NCI-H187 (cell line): ENCODE measurements around the gene GSX2.
"Not testable (repeated sequence)": the region's sequence is repeated elsewhere in the genome, so short reads cannot be mapped to it uniquely, and the experiment has no call there.

Experiments
- DNase-seq, 2 experiments: peaks; one replicate each; lab custom pipeline; 2025; lab: John Stamatoyannopoulos, UW

The GSX2 gene

DNA sequence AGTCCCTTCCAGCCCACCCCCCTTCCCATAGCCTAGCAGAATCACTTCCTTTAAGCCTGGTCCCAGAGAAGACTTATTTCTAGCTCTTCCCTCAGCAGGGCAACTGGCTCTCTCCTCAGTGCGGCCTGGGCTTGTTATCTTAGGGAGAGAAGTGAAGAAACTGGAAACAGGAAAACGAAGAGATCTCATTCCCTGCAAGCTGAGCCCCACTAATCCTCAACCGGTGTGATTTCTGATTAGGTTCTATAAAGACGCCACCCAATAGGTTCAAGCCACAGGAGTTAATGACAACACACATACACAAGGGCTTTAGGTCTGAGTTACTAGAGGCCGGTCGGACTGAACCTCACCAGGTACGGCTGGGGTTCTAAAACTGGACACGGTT is 3.2 kb downstream of the GSX2 start:
- no peak for DNase-seq

DNA sequence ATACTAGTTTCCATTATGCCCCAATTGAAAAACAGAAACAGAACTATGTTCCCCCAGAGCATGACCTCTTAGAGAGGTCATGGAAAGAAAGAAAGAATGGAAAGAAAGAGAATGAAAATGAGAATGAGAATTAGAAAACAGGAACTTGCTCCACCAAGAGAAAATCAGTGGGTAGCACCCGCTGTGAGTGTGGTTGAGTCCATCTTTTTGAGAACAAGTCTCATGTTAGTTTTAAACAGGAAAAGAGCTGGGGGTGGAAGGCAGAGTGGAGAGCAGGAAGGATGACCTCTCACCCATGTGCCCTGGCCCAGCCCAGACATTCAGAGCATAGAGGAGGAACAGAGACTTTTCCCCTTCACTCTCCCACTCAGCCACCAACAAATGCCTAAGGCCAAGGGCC is 4.9 kb downstream of the GSX2 start:
- DNase-seq, result no peak

DNA sequence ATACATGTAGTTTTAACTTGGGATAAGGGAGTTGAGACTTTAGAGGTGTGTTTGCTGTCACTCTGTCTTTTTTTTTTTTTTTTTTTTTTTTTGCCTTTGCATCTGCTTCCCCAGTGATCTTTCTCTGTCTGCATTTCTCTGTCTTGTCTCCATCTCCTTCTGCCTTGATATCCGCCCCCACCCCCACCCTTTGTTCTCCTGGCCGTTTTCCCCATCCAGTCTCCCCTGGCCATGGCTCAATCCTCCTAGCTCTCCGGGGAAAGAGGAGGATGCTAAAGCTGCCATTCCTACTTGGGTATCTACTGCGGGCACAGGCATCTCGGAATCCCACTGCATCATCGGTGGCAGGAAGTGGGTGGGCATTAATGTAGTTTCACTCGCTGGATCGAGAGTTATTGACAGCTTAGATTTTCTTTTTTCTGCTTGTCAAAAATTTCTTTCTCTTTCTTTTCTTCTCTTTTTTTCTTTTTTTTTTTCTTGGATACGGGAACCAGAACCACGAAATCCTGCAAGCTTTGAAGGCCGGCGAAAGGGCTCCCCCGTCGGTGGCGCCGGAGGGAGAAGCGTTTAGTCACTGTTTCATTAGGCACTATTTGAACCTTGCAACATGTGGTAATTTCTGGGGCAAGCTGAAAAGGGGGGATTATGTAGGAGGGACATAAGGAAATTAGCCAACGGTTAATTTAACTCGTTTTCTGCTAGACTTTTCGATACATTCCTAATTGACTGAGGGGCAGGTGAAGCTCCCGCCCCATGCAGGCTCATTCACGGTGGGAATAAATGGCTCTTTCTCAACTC is 8.2 kb downstream of the GSX2 start:
- DNase-seq, result no peak

DNA sequence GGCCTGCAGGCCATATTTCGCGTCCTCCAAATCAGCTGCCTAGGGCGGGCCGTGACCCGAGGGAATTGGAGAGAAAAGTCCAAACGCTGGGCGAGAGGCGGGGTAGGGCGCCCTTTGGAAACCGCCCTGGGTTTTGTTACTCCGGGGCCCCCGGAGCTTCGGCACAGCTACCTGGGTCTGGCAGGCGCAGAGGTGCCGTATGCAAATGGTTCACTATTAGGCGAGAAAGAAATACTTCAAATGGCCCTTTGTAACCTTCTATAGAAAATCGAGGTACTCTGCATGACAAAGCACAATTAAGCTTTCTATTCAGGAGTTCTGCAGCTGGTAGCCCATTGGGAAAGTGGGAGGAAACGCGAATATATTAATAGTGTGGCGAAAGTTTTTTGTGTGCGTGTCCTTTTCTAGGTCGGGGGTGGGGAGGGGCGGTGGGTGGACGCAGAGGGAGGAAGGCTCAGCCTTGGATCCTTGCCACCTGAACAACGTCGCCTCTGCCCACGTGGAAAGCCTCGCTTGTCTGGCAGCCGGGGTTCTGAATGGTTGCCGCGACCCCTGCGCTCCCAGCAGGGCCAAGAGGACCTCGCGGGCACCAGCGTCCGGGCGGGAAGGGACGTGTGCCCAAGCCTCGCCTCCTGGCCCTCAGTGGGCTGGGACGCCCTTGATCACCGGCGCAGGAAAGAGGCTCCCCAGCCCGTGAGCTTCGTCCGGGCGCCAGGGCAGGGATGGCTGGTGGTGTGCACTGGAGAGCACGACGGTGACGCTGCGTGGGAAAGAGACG is 9.5 kb downstream of the GSX2 start:
- no peak for DNase-seq

DNA sequence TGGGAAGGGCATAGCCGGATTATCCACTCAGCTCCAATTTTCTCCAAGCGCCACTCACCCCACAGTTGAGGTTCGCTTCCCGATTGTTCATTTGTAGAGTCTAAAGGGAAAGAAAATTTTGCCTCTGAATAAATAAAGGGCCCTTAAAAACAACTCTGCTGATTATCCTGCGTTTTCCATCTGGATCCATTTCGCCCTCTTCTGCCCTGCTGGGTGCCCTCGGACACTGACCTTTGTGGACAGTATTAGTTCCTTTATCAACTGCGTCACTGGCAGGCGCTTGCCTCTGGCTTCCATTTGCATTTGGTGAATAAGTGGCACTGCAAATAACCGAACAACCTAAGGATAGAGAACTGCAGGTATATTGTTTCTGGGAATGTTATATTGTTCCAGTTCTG is 10.1 kb downstream of the GSX2 start:
- no peak for DNase-seq

DNA sequence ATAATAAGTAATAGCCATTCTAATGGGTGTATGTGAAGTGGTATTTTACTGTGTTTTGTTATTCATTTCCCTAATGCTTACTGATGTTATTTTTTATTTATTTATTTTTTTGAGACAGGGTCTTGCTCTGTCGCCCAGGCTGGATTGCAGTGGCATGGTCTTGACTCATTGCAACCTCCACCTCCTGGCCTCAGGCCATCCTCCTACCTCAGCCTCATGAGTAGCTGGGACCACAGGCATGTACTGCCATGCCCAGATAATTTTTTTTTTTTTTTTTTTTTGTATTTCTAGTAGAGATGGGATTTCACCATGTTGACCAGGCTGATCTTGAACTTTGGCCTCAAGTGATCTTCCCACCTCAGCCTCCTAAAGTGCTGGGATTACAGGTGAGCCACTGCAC is 13.2 kb downstream of the GSX2 start:
- not testable (repeated sequence) for DNase-seq

DNA sequence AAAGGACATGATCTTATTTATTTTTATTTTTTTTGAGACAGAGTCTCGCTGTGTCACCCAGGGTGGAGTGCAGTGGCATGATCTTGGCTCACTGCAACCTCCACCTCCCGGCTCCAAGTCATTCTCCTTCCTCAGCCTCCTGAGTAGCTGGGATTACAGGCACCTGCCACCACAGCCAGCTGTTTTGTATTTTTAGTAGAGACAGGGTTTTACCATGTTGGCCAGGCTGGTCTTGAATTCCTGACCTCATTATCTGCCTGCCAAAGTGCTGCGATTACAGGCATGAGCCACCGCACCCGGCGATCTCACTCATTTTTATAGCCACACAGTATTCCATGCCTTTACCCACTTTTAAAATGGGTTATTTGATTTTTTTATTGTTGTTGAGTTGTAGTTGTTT is 16.3 kb downstream of the GSX2 start:
- not testable (repeated sequence) for DNase-seq

DNA sequence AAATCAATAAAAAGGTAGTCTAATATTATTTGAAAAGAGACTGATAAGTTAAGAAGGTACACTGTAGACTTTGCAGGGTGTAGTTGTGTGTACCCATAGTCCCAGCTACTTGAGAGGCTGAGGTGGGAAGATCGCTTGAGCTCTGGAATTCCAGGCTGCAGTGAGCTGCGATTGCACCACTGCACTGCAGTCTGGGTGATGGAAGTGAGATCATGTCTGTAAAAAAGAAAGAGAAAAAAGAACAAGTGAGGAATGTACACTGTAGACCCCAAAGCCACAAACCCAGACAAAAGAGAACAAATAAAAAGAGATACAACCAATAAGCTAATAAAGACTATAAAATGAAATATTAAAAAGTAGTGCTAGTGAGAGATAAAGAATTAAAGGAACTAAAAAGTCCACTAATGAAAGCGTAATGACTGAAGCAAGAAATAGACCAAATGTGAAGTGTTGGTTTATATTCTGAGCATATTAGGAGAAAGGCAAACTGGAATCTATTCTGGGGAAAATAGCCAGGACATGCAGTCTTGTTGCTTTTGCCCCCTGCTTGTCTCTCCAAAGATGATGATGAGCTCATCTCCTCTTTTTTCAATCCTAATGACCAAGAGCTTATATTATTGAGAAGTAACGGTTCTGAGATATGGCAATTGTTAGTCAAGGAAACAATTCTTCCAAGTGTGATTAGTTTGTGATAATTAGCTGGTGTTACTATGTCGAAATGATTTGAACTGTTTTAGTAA is 19.1 kb downstream of the GSX2 start:
- no peak for DNase-seq

DNA sequence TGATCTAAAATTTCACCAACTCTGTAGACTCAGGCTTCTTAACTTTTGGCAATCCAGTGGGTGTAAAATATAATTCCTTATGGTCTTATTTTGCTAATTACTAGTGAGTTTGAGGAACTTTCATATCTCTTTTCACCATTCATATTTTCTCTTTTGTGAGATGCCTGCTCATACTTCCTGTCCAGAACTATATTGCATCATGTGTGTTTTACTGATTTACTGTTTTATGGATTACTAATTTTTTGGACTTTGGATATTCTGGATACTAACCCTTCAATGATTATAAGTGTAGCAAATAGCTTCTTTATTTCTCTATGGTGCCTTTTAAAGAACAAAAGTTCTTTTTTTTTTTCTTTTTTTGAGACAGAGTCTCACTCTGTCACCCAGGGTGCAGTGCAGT is 20.6 kb downstream of the GSX2 start:
- DNase-seq, result no peak

DNA sequence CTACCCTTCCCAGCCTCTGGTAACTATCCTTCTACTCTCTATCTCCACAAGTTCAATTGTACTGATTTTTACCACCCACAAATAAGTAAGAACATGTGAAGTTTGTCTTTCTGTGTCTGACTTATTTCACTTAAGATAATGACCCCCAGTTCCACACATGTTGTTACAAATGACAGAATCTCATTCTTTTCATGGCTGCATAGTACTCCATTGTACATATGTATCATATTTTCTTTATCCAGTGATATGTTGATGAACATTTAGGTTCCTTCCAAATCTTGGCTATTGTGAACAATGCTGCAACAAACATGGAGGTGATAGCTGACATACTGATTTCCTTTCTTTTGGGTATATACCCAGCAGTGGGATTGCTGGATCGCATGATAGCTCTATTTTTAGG is 27.7 kb downstream of the GSX2 start:
- no peak for DNase-seq

DNA sequence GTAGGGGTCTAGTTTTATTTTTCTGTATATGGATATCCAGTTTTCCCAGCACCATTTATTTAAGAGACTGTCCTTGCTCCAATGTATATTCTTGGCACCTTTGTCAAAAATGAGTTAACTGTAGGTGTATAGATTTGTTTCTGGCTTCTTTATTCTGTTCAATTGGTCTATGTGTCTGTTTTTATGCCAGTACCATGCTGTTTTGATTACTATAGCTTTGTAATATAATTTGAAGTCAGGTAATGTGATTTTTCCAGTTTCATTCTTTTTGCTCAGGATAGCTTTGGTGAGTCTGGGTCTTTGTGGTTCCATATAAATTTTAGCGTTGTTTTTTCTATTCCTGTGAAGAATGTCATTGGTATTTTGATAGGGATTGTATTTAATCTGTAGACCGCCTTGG is 28.7 kb downstream of the GSX2 start:
- DNase-seq, result not testable (repeated sequence)

DNA sequence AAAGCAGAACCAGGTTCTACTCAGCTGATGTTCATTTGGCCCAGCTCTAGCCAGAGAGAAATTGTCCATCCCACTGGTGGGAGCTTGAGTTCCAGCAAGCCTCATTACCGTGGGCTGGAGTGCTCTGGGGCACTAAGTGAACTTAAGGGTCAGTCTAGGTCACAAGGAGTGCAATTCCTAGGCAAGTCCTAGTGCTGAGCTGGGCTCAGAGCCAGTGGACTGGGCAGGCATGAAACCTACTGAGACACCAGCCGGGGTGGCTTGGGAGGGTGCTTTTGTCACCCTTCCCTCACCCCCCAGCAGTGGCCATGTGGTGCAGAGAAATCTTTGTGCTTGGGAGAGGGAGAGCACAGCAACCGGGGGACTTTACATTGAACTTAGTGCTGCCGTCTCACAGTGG is 39.4 kb downstream of the GSX2 start:
- no peak for DNase-seq

DNA sequence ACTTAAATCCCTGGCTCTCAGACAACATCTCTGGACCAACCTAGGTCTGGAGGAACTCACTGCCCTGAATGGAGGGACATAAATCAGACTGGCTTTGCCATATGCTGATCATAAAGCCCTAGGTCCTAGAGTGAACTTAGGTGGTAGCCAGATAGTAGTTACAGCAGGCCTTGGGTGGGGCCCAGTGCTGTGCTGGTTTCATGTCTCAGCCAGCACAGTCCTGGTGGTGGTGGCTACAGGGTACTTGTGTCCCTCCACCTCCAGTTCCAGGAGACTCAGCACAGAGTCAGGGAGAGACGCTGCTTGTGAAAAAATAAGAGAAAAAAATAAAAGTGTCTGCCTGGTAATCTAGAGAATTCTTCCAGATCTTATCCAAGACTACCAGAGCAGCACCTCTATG is 40.3 kb downstream of the GSX2 start:
- no peak for DNase-seq

DNA sequence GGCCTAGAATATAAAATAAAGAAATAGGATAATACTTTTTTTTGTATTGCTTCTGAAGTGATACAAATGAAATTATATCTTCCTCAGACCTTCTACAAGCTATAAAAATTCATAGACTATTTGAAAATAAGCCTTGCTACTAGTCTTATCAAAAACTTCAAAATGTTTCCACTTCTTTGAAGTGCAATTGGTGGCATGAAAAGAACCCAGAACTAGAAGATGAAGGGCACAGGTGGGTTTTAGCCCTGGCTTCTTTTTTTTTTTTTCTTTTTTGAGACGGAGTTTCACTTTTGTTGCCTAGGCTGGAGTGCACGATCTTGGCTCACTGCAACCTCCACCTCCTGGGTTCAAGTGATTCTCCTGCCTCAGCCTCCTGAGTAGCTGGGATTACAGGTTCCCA is 44.2 kb downstream of the GSX2 start:
- no peak for DNase-seq

DNA sequence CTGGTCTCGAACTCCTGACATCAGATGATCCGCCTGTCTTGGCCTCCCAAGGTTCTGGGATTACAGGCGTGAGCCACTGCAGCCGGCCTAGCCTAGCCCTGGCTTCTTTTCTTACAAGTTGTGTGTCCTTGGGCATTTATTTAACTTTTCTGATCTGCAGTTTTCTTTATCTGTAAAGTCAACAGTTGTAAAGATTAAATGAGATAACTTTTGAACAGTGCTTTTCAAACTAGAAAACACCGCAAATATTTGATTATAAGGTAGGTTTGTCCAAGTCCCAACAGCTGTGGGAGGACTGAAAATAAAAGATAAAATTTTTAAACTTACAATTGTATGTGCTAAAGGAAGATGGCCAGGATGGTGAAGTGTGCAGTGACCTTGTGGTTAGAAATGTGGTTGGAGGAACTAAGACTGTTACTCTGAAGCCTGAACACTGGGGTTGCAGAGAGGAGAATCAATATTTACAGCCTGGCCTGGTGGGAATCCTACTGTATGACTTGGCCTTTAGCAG is 44.8 kb downstream of the GSX2 start:
- DNase-seq, result no peak

DNA sequence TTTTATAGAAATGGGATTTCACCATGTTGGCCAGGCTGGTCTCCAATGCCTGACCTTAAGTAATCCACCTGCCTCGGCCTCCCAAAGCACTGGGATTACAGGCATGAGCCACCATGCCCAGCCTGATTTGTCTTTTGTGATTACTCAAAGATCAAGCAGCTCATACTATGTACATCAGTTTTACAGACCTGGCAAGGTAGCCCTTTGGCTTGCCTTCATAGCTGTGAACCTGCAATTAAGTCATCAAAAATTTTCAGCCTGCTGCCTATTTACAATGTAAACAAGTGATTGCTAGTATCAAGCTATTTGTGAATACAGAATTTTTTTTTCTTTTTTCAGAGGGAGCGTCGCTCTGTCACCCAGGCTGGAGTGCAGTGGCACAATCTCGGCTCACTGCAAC is 46.2 kb downstream of the GSX2 start:
- DNase-seq, result no peak

DNA sequence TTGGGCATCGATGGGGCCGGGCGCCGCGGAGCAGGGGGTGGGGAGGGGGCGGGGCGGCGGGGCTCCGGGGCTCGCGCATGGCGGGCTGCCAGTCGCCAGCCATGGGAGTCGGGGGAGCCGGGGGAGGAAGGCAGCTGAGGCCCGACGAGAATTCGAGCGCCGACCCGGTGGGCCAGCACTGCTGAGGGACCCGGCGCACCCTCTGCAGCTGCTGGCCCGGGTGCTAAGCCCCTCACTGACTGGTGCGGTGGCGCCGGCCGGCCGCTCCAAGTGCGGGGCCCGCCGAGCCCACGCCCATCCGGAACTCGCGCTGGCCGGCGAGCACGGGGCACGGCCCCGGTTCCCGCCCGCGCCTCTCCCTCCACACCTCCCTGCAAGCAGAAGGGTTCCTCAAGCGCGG is 49.4 kb downstream of the GSX2 start:
- no peak for DNase-seq
